Endothelial cell of umbilical vein (primary cell): ENCODE data around the gene CD151. TPM values are rescaled to one million over a fixed set of nuclear protein-coding genes. Genes with fewer than 3 reads are reported as not detected.

ENCODE experiments used
- BruUV-seq: library from RNA; stranded (reverse); fragments of 400-500 nt; replicated peaks from 2 replicates; lab custom pipeline; 2021; lab: Mats Ljungman, UMichigan
- CTCF ChIA-PET: fragments of 300-600, 350-600 bp; sonication (Branson Sonifier 250); formaldehyde crosslinking; loops from one replicate; lab custom pipeline; 2021; ENCODE audit warnings: antibody characterized with exemption, inconsistent platforms; lab: Charles Lee
- POLR2A ChIA-PET: fragments of 300-600, 350-600 bp; sonication (Branson Sonifier 250); formaldehyde crosslinking; loops from one replicate; lab custom pipeline; 2021; ENCODE audit warnings: antibody characterized with exemption, inconsistent platforms; lab: Charles Lee
- DNase-seq: peaks from one replicate; pipeline ENCODE4 v3.0.0-alpha.2; 2011; ENCODE audit warnings: low read depth, low spot score
- FAIRE-seq: peaks from 2 replicates; lab custom pipeline; 2011; peaks lifted over from hg19 to GRCh38; lab: Jason Lieb, UNC
- H2AFZ ChIP-seq: 2 replicates; pipeline ENCODE4 v1.6.0; 2012; ENCODE audit warnings: low read depth, low read length, control low read depth, inconsistent platforms
- H3K27ac ChIP-seq: 2 replicates; pipeline ENCODE4 v1.5.1; 2011; ENCODE audit warnings: low read depth, mild to moderate bottlenecking, control low read depth, low read length, moderate library complexity; ENCODE audit not compliant: insufficient read depth
- H3K27me3 ChIP-seq, 2 experiments: 2 replicates each; pipeline versions ENCODE4 v1.6.0 to v1.6.1; 2011; ENCODE audit warnings: low read length in 2 of 2, mixed read lengths in 1 of 2; ENCODE audit not compliant: control insufficient read depth in 2 of 2, insufficient read depth in 2 of 2
- H3K36me3 ChIP-seq, 2 experiments: 2 replicates in 1 of 2; 3 replicates in 1 of 2; pipeline ENCODE4 v1.5.1; 2011; ENCODE audit warnings: low read length in 2 of 2, mild to moderate bottlenecking in 1 of 2, moderate library complexity in 1 of 2; ENCODE audit not compliant: control insufficient read depth in 2 of 2, insufficient read depth in 2 of 2; ENCODE audit errors: extremely low read depth in 1 of 2
- H3K4me1 ChIP-seq: 3 replicates; pipeline ENCODE4 v1.5.1; 2011; ENCODE audit warnings: mild to moderate bottlenecking, low read length; ENCODE audit not compliant: control insufficient read depth, insufficient read depth; ENCODE audit errors: extremely low read depth
- H3K4me2 ChIP-seq: 2 replicates; pipeline ENCODE4 v1.6.1; 2011; ENCODE audit warnings: low read length, control low read depth, mixed read lengths; ENCODE audit not compliant: insufficient read depth
- H3K4me3 ChIP-seq, 3 experiments: fragments of 200-600 bp in 1 of 3; sonication (generic), shearing (Covaris generic) in 1 of 3; replicated peaks in 1 of 3; 2 replicates each; pipeline ENCODE4 v1.5.1; 2011 to 2016; ENCODE audit warnings: control low read depth in 3 of 3, low read length in 3 of 3, mild to moderate bottlenecking in 2 of 3, inconsistent platforms in 1 of 3, low read depth in 1 of 3, moderate library complexity in 1 of 3; ENCODE audit not compliant: insufficient read depth in 1 of 3
- H3K79me2 ChIP-seq: 2 replicates; pipeline ENCODE4 v1.6.0; 2012; ENCODE audit warnings: low read length, inconsistent platforms; ENCODE audit not compliant: control insufficient read depth, insufficient read depth
- H3K9ac ChIP-seq: replicated peaks from 2 replicates; pipeline ENCODE3; 2011; ENCODE audit warnings: low read length, control low read depth; ENCODE audit not compliant: insufficient read depth; ENCODE audit errors: extremely low read depth
- H3K9me1 ChIP-seq: replicated peaks from 3 replicates; pipeline ENCODE4 v1.6.0; 2011; ENCODE audit warnings: mild to moderate bottlenecking, low read length; ENCODE audit not compliant: control insufficient read depth, insufficient read depth; ENCODE audit errors: extremely low read depth
- H3K9me3 ChIP-seq: replicated peaks from 2 replicates; pipeline ENCODE4 v1.5.1; 2012; ENCODE audit warnings: low read length, inconsistent platforms; ENCODE audit not compliant: control insufficient read depth, insufficient read depth
- H4K20me1 ChIP-seq: replicated peaks from 2 replicates; pipeline ENCODE3; 2011; ENCODE audit warnings: mild to moderate bottlenecking, low read length; ENCODE audit not compliant: control insufficient read depth, insufficient read depth; ENCODE audit errors: extremely low read depth
- EZH2 ChIP-seq: IDR thresholded peaks from 2 replicates; pipeline ENCODE4 v1.6.1; 2012; ENCODE audit warnings: borderline replicate concordance, low read depth, mild to moderate bottlenecking, moderate library complexity, low read length, inconsistent platforms; ENCODE audit not compliant: severe bottlenecking
- FOS ChIP-seq: IDR thresholded peaks from 2 replicates; pipeline ENCODE4 v1.6.1; 2011; ENCODE audit warnings: mild to moderate bottlenecking, low read length, moderate library complexity, borderline replicate concordance; ENCODE audit not compliant: insufficient read depth
- JUN ChIP-seq: IDR thresholded peaks from 2 replicates; pipeline ENCODE4 v1.6.1; 2011; ENCODE audit warnings: borderline replicate concordance, low read depth; ENCODE audit not compliant: insufficient read length, insufficient read depth
- MYC ChIP-seq: IDR thresholded peaks from one replicate; pipeline ENCODE4 v1.6.1; 2011; ENCODE audit warnings: mild to moderate bottlenecking, low read depth, low read length
- POLR2A ChIP-seq: IDR thresholded peaks from 2 replicates; pipeline ENCODE4 v1.6.1; 2012; ENCODE audit warnings: low read depth, mild to moderate bottlenecking, control low read depth, low read length
- POLR2AphosphoS5 ChIP-seq: IDR thresholded peaks from 2 replicates; pipeline ENCODE4 v1.6.1; 2012; ENCODE audit warnings: low read depth, mild to moderate bottlenecking, control low read depth, low read length, moderate library complexity; ENCODE audit not compliant: insufficient read depth
- dilution Hi-C: fragments of 300-500 bp; cut with MboI; formaldehyde crosslinking; loops from one replicate; pipeline ENCODE4 v1.15.0; 2019; ENCODE audit warnings: low sequenced_read_pairs; ENCODE audit not compliant: extremely low pct_ligation_motif_present
- intact Hi-C: fragments of 100-400 bp; cut with micrococcal nuclease; formaldehyde crosslinking; loops from one replicate; pipeline ENCODE4 v1.10.0; 2022
- polyA plus RNA-seq, 4 experiments: library from polyadenylated mRNA; depleted of rRNA in 3 of 4; stranded (reverse) in 3 of 4; unstranded in 1 of 4; fragments of >200 nt; gene quantifications; 2 replicates each; pipeline versions ENCODE4 v1.2.1 to v1.2.3, GENCODE V29; 2011 to 2012; ENCODE audit warnings: missing spikeins in 1 of 4
- total RNA-seq: library from RNA; stranded (reverse); gene quantifications from 2 replicates; pipeline ENCODE4 v1.2.3, GENCODE V29; 2021
- TF ChIP-seq, protein P1 (sequence below): IDR thresholded peaks from 2 replicates; pipeline ENCODE4 v1.6.1; 2011; ENCODE audit not compliant: insufficient read depth, insufficient read length
- TF ChIP-seq, protein P2 (sequence below), 2 donors: IDR thresholded peaks; 1 replicate in 1 of 2; 2 replicates in 1 of 2; pipeline ENCODE4 v1.5.1; 2011; ENCODE audit warnings: low read length in 2 of 2, mild to moderate bottlenecking in 2 of 2, moderate library complexity in 2 of 2, control low read depth in 1 of 2, inconsistent platforms in 1 of 2, low read depth in 1 of 2; ENCODE audit not compliant: insufficient read depth in 1 of 2; ENCODE audit errors: extremely low read depth in 1 of 2

The CD151 gene
- total and polyA plus RNA-seq, 2 donors (not counting 3 experiments of a cell fraction or from before 2014, with no cell fraction given), result 515 to 1,090 TPM

DNA sequence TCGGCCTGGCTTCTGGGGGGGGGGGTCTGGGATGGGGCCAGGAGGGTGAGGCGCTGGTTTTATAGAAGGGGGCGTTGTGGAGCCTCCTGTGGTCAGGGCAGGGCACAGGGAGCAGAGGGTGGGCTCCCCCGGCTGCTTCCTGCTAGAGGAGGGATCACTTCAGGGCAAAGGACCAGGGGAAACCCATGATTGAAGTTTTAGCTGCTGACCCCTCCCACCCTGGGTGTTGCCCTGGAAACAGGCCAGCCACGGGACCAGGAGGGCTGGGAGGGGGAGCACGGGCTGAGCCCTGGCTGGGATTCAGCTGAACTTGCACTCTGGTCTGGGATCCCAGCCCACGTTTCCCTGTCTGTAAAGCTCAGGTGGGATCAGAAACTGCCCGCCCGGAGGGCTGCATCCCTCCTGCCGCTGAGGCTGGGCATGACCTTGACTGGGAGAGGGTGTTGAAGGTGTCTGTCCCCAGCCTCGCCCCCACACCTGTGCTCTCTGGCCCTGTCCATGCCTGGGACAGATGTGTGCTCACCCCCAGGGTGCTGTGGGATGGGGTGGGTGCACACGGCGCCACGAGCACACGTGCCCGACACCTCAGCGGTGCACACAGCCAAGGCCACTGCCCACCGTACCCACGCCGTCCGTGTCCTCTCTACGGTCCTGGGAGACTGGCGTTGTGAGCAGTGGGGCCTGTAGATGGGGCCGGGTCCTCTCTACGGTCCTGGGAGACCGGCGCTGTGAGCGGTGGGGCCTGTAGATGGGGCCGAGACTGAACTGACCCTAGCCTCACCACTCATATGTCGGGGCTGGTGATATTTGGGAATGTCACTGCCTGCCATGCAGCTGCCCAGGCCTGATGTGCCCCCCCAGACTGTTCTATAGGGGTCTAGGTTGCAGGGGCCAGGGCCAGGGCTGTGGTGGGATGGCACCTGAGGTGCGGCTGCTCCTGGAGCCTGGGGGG lies 12.2 kb downstream of the CD151 start:
- no peaks in the 10 kb centered on the region for H3K9me3 ChIP-seq
- intact Hi-C loops, result loop anchor here (1.0 to 5.0 kb wide), 4 partner anchors 10 to 132 kb away; partner anchors contain the start of genes CHID1 and RPLP2
- H3K27me3 ChIP-seq, result no peaks in the 10 kb centered on the region
- FAIRE-seq (peak; percentile 96), DNase-seq (peak; percentile 92)
- dilution Hi-C loops, result no loop called here
- H3K79me2 ChIP-seq, result peaks cover 36% of the 10 kb centered on the region
- peak overlapping the region; percentile 83 for H3K27ac ChIP-seq
- no peaks in the 10 kb centered on the region for H3K9me1 ChIP-seq
- ChIA-PET POLR2A (interaction anchor here (0.5 to 3.8 kb wide), 6 partner anchors 11 to 58 kb away, joined by 3 to 25 read pairs (median 5); partner anchors contain the start of genes CD151 and PNPLA2), CTCF (interaction anchor here (0.6 to 3.3 kb wide), 4 partner anchors 11 to 206 kb away, joined by 3 to 19 read pairs (median 6); partner anchors contain the start of gene CD151)
- H3K4me2 ChIP-seq, result peak overlapping the region; percentile 44
- H3K4me1 ChIP-seq, result peaks cover 39% of the 10 kb centered on the region
- no peak overlapping the region for H2AFZ ChIP-seq
- peak overlapping the region in 1 of 3 experiments; percentile 23 for H3K4me3 ChIP-seq
- H4K20me1 ChIP-seq, result no peaks in the 10 kb centered on the region
- TF ChIP-seq FOS (no peak), MYC (no peak), JUN (no peak), POLR2A (no peak), EZH2 (no peak), POLR2AphosphoS5 (no peak)
- TF ChIP-seq, protein P1, sequence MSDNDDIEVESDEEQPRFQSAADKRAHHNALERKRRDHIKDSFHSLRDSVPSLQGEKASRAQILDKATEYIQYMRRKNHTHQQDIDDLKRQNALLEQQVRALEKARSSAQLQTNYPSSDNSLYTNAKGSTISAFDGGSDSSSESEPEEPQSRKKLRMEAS, result no peak
- TF ChIP-seq, protein P2, sequence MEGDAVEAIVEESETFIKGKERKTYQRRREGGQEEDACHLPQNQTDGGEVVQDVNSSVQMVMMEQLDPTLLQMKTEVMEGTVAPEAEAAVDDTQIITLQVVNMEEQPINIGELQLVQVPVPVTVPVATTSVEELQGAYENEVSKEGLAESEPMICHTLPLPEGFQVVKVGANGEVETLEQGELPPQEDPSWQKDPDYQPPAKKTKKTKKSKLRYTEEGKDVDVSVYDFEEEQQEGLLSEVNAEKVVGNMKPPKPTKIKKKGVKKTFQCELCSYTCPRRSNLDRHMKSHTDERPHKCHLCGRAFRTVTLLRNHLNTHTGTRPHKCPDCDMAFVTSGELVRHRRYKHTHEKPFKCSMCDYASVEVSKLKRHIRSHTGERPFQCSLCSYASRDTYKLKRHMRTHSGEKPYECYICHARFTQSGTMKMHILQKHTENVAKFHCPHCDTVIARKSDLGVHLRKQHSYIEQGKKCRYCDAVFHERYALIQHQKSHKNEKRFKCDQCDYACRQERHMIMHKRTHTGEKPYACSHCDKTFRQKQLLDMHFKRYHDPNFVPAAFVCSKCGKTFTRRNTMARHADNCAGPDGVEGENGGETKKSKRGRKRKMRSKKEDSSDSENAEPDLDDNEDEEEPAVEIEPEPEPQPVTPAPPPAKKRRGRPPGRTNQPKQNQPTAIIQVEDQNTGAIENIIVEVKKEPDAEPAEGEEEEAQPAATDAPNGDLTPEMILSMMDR (IDR thresholded peaks at IDR 0.05; ENCODE audit: extremely low read depth in 1 of 2, insufficient read depth in 1 of 2, low read depth in 1 of 2, low read length in 2 of 2), result no peak
- peak overlapping the region; percentile 68 for H3K9ac ChIP-seq
- peaks cover 2 to 5% of the 10 kb centered on the region in 2 experiments for H3K36me3 ChIP-seq
- BruUV-seq, result TSS peak; percentile 2
